Myocyte (in vitro differentiated cells): ENCODE data around the gene ENDOU. TPM values are rescaled to one million over a fixed set of nuclear protein-coding genes. Genes with fewer than 3 reads are reported as not detected.
A peak's percentile ranks its signal among the peaks of the same experiment; 100 is the strongest.

Experiments used
- DNase-seq: peaks from one replicate; pipeline ENCODE4 v3.0.0-alpha.2; 2012; ENCODE audit warnings: low read depth
- total RNA-seq: library from RNA; depleted of rRNA; stranded (reverse); fragments of >200 nt; gene quantifications from 2 replicates; pipeline ENCODE4 v1.2.3, GENCODE V29; 2014

ENDOU gene
- total RNA-seq, 1 donor from 2014 or later: not detected

DNA sequence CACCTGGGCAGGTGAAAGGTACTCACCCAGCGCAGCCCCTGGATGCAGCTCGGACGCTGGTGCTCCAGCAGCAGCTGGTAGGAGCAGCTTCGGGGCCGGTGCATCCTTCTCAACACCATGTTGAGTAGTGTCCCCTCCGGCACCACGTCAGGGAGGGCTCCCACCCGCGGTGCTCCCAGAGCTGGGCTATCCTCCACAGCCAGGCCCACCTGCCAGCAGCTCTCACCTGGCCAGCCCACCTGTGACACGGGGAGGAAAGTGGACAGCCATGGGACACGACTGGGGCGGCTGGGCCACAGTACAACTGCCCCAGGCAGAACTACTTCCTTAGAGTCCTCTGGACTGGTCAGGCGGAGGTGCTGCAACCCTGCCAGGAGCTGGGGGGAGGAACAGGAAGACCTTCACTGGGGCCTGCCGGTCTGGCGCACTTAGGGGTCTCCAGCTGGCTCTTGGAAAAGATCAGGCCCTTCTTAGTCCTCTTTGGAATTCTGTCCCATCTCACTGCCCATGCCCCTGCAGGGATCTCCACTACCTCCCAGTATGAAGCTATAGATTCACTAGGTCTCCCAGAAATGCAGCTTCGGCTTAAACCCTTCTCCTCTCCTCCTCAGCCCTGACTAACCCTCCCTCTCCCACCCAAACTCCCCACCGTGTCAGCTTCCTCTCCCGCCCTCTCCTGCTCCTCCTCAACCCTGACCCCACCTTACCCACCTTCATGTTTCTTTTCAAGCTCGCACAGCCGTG lies 32.7 kb upstream of the ENDOU start:
- no peak for DNase-seq

DNA sequence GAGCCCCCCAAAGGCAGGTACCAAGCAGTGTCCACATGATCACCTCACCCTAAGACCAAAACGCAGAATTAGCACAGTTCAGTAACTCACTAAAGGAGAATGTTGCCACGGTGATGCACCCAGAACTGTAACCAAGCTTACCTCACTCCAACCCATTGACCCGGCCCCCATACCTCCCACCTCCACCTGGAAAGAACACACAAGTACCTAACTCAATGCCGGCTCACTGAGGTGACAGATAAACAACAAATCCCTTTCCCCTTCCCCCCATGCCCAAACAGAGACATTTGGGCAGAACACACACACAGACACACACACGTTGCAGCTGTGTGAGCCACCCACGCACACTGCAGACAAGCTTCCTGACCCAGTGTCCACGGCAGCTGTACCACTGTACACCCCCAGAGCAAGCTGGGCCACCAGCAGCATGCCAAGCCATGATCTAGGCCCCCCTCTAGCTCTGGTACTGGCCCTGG lies 32.1 kb upstream of the ENDOU start:
- no peak for DNase-seq

DNA sequence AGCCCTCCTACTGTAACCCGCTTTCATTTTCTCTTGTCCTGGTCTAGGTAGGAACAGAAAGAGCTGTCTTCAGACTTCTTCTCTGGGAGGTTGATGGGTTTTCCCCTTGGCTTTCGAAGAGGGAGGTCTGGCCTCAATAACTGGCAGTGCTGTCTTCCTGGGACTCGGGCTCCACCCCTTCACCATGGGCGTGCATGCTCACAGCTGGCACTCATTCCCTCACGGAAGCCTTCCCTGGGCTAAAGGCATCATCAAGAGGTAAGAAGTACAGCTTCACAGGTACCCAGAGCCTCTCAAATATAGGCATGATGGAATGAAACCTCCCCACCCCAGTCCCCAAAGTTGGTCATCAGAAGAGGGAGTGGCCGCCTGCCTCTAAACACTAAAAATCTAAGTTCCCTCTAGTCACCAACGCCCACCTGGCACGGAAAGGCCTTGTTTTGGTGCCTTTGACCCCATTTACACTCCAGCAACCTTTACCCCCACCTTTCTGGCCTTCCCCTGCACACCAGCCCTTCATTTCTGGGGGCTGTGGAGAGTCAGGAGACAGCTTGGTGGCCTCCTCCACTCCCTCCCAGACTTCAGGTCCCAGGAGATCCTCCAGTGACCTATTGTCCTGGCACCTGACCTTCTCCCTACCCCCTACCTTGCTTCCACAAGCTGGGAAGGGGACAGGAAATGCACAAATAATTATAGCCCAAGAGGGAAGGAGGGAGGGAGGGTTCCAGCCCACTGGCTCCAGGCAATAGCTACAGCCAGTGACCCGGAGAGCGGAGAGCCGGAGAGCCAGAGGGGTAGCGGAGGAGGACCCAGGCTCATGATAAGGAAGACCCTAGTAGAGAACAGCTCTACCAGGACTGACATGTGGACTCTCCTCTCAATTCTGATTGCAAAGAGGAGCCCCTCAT lies 30.6 kb upstream of the ENDOU start:
- no peak for DNase-seq

DNA sequence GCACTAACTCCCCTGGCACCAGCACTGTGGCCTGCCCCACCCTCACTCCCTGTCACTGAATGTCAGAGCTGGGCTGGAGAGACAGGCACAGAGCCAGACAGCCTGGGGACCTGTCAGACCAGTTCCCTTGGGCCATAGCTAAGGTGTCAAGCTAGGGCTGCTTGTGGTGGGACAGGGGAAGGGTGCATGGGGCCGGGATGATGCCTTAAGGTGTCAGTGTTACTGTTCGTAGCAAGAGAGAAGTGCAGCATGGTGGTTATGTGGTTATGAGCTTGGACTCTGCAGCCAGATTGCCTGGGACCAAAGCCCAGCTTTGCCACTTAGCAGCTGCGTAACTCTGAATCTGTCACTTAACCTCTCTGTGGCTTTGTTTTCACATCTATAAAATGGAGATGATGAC lies 29.6 kb upstream of the ENDOU start:
- DNase-seq: peak; percentile 80

DNA sequence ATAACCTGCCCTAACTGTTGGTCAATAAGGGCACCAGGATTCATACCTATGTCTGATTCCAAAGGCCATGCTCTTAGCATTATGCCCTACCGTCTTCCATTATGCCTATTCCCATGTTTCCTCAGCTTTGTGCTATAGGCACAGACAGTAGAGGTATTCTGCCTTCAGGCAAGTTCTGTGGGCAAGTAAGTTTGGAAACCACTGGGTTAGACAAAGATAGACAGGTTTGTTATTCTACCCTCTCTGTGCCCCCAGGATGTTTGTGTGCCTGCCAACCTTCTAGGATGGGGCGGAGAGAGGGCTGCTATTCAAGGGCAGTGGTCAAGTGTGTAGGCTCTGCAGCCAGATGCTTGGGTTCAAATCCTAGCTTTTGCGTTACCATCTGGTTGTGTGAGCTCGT lies 28.8 kb upstream of the ENDOU start:
- peak; percentile 65 for DNase-seq

DNA sequence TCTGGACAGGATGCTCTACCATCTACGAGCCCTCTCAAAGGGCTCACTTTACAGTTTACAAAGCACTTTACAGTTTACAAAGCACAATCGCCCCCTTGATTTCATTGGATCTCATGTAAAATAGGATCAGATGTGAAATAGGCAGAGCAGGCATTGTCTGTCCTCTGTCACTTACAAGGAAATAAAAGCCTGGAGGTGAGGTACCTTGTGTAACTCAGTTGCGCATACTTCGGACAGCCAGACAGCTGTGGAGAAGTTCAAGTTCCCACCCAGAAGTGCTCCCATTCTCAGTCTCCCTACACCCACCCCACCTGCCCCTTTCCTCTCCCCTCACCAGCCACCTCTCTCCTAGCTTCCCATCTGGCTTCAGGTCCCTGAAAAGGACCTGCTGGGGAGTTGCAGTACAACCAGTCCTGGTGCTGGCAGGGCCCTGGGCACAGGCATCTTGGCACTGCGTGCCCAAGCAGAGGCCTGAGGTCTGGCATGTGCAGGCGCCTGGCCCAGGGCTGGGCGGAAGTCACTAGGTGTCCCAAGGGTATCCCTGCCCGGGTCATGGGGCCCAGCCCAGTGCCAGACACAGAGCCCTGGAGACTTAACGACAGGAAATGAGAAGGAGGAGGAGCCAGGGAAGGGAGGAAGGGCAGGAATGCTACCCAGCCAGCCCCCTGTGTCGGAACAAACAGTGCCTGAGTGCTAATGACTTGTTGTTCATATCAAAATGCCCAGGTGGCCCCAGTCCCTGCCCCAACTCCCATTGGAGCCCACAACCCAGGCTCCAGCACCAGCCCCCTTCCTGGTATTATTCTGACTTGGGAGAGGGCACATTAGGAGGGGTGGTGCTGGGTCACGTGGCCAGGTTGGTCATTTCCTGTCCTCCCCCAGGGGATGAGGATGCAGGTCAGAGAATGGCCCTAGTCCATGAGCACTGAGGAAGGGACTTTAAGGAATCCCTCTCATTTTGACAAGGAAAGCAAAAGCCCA lies 28.0 kb upstream of the ENDOU start:
- DNase-seq: no peak

DNA sequence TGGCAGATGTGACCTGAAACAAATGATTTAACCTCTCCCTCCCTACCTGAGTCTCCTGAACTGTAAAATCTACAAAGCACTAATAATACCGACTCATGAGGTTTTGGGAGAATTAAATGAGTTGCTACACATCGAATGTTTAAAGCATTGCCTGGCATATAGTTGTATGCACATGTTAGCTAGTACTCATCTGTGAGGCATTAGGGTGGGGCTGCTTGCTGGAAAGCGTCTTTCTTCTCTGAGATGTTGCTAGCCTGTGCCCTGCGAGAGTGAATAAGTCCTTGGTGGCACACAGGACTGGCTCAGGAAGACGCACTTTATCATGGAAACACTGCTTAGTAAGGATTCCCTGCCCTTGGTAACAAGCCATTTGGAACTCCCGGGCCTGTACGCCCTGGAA lies 27.3 kb upstream of the ENDOU start:
- DNase-seq: no peak

DNA sequence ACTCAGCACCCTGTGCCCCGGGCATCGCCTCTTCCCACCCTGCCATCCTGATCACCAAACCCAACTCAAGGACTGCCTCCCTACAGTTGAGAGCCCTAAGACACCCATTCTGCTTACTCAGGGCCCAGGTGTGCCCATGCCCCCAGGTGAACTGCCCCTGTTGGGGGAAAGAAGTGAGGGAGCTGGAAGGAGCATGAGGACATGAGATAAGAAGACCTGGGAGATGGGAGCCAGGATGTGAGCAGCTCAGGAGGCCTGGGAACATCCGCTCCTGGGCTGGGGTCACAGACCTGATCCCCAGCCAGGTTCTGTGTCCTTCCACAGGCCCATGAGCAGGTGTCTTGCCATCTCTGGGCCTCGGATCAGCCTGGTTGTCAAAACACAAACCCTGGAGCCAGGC lies 26.8 kb upstream of the ENDOU start:
- DNase-seq: no peak

DNA sequence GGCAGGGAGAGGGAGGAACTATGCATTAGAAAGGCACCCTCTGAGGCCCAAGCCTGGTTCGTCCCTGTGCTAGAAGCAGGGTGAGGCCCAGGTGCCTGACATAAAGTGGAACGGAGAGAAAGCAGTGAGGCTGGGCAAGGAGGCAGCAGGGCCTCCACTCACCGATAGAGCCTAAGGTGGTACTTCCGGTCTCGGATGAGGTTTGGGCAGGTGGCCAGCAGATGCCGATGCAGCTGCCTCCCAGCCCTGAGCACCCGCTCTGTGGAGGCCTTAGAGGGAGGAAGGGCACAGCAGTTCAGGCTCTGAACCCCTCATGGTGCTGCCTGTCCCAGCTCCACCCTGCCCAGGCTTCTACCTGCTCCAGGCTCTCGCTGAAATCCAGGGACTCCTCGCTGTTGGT lies 26.3 kb upstream of the ENDOU start:
- DNase-seq: no peak

DNA sequence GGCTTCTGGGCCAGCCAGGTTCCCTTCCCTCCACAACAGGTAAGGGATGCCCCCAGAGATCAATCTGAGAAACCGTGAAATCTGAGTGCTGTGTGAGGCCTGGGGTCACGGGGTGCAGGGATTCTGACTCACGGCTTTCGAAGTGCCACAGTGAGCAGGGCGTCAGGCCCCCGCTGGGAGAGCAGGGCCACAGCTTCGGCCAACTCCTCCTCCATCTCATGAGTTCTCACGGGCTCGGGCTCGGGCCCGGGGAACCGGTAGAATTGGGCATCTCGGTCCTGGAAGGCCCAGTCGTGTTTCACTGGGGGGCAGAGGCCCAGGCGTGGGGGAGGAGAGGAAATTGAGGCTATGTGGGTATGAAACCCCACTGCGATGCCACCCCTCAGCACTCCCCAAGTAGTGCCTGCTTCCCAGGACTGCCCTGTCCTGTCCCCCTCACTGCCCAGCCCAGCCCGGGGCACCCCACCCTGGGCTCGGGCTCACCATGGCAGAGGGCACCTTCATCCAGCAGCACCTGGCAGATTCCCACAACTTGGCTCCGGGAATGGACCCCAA lies 25.7 kb upstream of the ENDOU start:
- DNase-seq: no peak

DNA sequence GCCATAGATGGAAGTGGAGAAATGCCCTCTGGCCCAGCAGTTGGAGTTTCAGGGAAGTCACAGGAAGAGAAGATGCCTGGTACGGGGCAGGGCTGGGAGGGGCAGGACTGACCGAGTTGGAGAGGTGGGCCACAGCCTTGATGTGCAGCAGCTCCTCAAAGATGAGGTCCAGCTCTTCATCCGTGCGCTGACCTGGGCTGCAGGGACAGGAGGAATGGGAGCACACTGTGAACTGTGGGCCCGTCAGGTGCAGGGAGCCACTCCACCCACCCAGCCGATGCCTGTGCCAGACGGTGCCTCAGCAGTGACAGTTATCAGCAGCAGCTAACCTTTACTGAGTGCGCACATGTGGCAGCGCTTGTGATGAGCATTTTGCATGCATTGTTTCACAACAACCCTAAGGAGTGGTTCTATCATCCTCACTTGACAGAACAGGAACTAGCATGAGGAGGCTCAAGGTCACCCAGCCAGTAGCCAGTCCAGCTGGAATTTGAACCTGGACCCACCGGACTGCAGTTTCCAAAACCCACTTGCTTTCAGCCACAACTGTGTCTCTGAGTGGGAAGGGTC lies 25.0 kb upstream of the ENDOU start:
- no peak for DNase-seq

DNA sequence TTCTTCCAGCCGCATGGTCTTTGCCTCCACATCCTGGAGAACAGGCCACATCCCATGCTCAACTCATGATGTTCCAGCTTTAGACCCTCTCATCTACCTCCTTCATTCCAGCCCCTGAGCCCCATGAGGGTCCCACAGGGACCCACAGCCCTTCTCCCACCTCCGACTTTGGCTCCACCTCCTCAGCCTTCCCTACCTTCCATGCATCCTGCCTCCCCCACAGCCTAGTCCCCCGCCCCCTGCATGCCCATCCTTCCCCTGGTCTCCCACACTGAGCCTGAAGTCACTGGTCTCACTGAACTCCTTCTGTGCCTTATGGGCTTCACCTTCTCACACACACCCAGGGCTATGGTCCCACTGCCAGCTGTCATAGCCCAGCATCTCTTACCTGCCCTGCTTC lies 23.6 kb upstream of the ENDOU start:
- DNase-seq: no peak

DNA sequence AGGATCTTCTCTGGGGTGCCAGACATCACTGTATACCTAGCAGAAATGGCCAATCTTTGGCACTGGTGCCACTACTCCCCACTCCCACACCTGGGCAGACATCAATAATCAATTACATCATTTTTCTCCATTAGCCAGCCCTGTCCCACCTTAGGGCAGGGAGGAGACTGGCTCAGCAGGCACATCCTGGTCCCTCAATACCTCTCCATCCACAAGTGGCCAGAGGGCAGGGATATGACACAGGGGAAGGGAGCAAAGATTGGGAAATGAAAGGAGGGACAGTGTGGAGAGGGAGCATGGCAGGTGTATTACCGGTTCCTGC lies 23.2 kb upstream of the ENDOU start:
- no peak for DNase-seq

DNA sequence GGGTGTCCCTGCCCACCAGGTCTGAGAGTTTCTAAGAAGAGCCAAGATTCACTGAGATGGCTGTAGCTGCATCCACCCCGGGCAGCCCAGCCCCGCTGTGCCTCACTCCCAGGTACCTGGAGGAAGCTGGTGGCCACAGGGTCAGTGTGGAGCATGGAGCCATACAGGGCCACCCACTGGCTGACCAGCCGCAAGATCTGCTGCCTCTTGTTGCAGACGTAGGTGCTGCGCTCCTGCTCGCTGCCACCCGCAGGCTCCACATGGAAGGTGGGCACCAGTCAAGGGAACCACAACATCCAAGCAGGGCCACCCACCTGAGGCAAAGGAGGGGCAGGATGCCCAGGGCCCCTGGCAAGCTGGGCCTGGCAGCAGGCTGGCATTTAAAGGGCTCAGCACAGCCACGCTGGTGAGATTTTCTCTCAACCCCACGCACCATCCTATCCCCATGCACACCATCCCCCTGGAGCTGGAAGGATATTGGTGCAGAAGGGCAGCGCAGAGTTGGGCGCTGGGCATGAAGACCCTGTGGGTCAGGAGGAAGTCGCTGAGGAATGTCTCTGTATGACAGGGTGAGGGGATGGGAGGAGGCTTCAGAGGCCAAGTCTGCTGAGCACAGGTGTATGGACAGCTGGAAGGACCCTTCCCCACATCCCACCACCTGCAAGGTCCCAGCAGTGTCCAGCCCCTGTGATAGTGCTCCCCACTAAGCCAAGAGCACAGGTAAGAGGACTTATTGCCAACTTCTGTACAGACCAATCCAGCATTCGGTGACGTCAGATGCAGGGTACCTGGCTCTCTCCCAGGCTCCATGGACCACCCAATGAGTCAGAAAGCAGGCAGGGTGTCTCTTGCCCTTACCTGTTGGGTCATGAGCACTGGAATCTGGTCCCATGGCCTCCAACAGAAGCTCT lies 22.6 kb upstream of the ENDOU start:
- no peak for DNase-seq

DNA sequence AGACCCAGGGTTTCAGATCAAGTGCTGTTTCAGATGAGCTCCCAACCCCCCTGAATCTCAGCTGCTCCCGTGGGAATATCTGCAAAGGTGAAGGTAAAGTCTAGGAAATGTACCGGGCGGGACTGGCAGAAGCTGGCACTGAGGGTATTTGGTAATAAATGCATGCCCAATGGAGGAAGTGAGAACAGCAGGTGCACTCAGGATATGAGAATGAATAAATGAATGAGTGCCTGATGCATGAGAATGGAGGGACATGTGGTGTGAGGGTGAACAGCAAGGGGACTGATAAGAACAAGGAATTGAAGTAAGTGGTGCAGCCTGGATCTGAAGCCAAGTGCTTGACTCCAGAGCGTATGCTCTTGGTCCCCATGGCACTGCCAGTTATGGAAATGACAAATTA lies 21.8 kb upstream of the ENDOU start:
- DNase-seq: no peak

DNA sequence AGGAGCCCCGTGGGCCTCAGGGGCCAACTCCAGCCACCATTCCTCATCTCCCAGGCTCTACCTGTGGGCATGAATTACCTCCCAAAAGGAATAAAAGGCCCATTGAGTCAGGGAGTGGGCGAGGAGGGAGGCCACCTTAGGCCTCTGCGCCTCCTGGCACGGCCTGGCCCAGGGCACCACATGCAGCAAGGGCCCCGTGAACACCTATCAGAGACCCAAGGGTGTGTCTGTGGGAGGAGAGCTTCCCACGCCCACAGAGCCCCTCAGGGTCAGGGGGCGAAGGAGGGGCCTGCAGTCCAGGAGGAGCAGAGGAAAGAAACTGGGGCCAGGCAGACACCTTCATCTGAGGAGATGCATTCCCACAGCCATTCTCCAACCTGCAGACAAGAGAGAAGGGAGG lies 21.2 kb upstream of the ENDOU start:
- DNase-seq: no peak

DNA sequence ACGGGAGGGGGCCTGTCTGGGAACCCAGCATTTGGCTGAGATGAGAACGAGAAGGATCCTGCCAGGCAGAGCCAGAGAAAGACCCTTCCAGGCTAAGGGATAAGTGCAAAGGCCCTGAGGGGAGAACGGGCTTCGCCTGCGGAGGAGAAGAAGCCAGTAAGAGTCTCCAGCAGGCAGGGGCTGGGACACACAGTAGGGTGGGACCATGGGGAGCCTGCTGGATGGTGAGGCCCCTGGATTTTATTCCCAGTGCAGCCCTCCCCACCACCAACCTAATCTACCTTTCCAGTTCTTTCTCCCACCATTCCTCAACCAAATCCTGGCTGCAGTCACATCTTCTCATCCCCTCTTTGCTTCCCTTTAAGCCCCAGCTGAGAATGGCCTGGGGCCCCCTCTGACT lies 20.8 kb upstream of the ENDOU start:
- DNase-seq: no peak

DNA sequence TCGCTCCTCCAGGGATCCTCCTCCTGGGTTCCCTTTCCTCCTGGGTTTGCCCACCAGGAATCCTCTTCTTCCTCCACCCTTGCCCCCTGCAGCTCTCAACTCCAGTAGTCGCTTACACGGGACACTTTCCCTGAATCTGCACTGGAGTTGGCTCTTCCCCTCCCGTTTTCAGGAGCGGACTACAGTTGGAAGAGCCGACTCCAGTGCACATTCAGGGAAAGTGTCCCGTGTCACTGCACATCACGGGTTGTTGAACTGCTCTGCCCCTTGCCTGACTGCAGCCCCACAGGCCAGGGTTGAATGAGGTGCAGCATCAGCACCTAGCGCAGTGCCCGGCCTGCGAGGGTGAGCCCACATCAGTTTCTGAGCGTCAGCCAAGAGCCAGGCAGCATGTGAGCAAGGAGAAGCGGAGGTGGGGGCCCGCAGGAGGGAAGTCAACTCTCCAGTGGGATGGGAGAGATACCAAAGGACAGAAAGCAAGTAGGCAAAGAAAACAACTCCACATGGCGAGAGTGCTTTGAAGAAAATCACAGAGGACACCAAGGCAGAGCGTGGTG lies 20.3 kb upstream of the ENDOU start:
- DNase-seq: no peak

DNA sequence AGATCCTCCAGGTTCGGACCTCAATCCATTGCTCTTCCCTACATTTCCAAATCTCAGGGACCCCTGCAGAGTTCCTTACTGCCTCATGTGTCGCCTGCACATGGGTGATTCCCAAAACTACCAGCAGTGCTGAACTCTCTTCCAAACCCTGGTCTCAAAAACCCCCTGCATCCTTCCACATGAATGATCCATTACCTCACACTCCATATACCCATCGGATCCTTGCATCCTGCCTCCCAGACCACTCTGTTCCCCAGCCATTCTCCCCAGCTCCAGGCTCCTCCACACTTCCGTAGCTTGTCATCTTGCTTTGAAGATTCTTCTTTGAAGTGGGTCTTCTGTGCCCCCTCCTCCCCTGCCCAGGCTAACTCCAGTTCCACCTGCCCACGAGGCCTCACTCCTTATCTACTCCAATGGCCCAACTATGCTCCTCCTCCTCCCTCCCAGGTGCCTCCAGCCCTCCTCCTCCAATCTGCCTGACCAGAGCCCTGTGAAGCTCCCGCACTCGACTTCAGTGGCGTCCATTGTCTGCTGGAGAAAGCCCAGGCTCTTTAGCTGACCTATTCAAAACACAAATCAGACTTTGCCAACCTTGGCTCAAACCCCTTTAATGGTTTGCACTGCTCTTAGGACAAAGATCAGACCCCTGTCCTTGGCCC lies 19.6 kb upstream of the ENDOU start:
- no peak for DNase-seq
